Osteocyte (in vitro differentiated cells): ENCODE measurements around the gene TRIP13. TPM values are rescaled to one million over a fixed set of nuclear protein-coding genes. Genes with fewer than 3 reads are reported as not detected.

Experiments used
- DNase-seq: peaks from one replicate; pipeline ENCODE4 v3.0.0; 2021; ENCODE audit warnings: mixed read lengths; ENCODE audit not compliant: unreplicated experiment; ENCODE audit errors: extremely low spot score
- H3K27ac Mint-ChIP-seq: one replicate; pipeline ENCODE4 v1.8.0; 2021; ENCODE audit warnings: mild to moderate bottlenecking, mixed read lengths; ENCODE audit not compliant: unreplicated experiment
- H3K27me3 Mint-ChIP-seq: one replicate; pipeline ENCODE4 v1.8.0; 2021; ENCODE audit warnings: mixed read lengths; ENCODE audit not compliant: unreplicated experiment
- H3K36me3 Mint-ChIP-seq: one replicate; pipeline ENCODE4 v1.8.0; 2021; ENCODE audit warnings: mixed read lengths; ENCODE audit not compliant: unreplicated experiment
- H3K4me1 Mint-ChIP-seq: one replicate; pipeline ENCODE4 v1.8.0; 2021; ENCODE audit warnings: mixed read lengths; ENCODE audit not compliant: unreplicated experiment
- H3K4me3 Mint-ChIP-seq: one replicate; pipeline ENCODE4 v1.8.0; 2021; ENCODE audit warnings: mild to moderate bottlenecking, moderate library complexity, mixed read lengths; ENCODE audit not compliant: unreplicated experiment
- H3K9me3 Mint-ChIP-seq: one replicate; pipeline ENCODE4 v1.8.0; 2021; ENCODE audit warnings: mixed read lengths; ENCODE audit not compliant: unreplicated experiment
- total RNA-seq: library from RNA; stranded (reverse); gene quantifications from 2 replicates; pipeline ENCODE4 v1.2.1, GENCODE V29; 2021
- TF ChIP-seq, protein P1 (sequence below): fragments of 200-600 bp; sonication (generic); IDR thresholded peaks from 2 replicates; pipeline ENCODE4 v1.5.0; 2021; ENCODE audit warnings: antibody characterized with exemption, mild to moderate bottlenecking, moderate library complexity

TRIP13 gene
- total RNA-seq, 1 donor from 2014 or later: 6.9 TPM

- TF ChIP-seq, protein P1, sequence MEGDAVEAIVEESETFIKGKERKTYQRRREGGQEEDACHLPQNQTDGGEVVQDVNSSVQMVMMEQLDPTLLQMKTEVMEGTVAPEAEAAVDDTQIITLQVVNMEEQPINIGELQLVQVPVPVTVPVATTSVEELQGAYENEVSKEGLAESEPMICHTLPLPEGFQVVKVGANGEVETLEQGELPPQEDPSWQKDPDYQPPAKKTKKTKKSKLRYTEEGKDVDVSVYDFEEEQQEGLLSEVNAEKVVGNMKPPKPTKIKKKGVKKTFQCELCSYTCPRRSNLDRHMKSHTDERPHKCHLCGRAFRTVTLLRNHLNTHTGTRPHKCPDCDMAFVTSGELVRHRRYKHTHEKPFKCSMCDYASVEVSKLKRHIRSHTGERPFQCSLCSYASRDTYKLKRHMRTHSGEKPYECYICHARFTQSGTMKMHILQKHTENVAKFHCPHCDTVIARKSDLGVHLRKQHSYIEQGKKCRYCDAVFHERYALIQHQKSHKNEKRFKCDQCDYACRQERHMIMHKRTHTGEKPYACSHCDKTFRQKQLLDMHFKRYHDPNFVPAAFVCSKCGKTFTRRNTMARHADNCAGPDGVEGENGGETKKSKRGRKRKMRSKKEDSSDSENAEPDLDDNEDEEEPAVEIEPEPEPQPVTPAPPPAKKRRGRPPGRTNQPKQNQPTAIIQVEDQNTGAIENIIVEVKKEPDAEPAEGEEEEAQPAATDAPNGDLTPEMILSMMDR: no peak
- peaks cover 77% of the 10 kb centered on the region for H3K27me3 Mint-ChIP-seq
These were observed 74.3 kb downstream of the TRIP13 start for GRCh38 chr5:966941-967340.

More at GRCh38 chr5:966941-967340, 74.3 kb downstream of the TRIP13 start:
- Mint-ChIP-seq H3K9me3 (no peaks in the 10 kb centered on the region), H3K4me3 (no peak overlapping the region), H3K4me1 (peaks cover 2% of the 10 kb centered on the region), H3K36me3 (no peaks in the 10 kb centered on the region), H3K27ac (no peak overlapping the region)
- peak; percentile 57 for DNase-seq

Other genes starting within 250 kb of the TRIP13 start
- gene TPPP, start 199.5 kb upstream of the TRIP13 start, total RNA-seq: 0.13 and 0.16 TPM in 2 replicates
- not detected in 2 replicates for gene ZDHHC11B, start 108.2 kb upstream of the TRIP13 start, total RNA-seq
- 4.4 and 6.3 TPM in 2 replicates for gene ZDHHC11, start 41.9 kb upstream of the TRIP13 start, total RNA-seq
- 38.2 and 39.4 TPM in 2 replicates for gene BRD9, start 83 bp upstream of the TRIP13 start, total RNA-seq
- not detected in 2 replicates for gene NKD2, start 115.9 kb downstream of the TRIP13 start, total RNA-seq
- gene SLC12A7, start 219.2 kb downstream of the TRIP13 start, total RNA-seq: 9.4 and 11.5 TPM in 2 replicates